Coronary artery (tissue), 2 donors: ENCODE data around the gene PCDHGB1.
A peak's percentile ranks its signal among the peaks of the same experiment; 100 is the strongest.
"Not testable (repeated sequence)": the region's sequence is repeated elsewhere in the genome, so short reads cannot be mapped to it uniquely, and the experiment has no call there.

Experiments
- DNase-seq: peaks from one replicate; pipeline ENCODE4 v3.0.0-alpha.2; 2017; ENCODE audit warnings: low spot score
- H3K27ac ChIP-seq, 2 donors: fragments of 200-600 bp; sonication (generic); one replicate each; pipeline ENCODE4 v1.5.1; 2016 to 2019
- H3K4me3 ChIP-seq: fragments of 200-600 bp; sonication (generic); 2 replicates; pipeline ENCODE4 v1.5.1; 2016; ENCODE audit warnings: mild to moderate bottlenecking, moderate library complexity
- TF ChIP-seq, protein P1 (sequence below): fragments of 200-600 bp; sonication (generic); IDR thresholded peaks from one replicate; pipeline ENCODE4 v1.5.1; 2019; ENCODE audit warnings: antibody characterized with exemption

Gene PCDHGB1

DNA sequence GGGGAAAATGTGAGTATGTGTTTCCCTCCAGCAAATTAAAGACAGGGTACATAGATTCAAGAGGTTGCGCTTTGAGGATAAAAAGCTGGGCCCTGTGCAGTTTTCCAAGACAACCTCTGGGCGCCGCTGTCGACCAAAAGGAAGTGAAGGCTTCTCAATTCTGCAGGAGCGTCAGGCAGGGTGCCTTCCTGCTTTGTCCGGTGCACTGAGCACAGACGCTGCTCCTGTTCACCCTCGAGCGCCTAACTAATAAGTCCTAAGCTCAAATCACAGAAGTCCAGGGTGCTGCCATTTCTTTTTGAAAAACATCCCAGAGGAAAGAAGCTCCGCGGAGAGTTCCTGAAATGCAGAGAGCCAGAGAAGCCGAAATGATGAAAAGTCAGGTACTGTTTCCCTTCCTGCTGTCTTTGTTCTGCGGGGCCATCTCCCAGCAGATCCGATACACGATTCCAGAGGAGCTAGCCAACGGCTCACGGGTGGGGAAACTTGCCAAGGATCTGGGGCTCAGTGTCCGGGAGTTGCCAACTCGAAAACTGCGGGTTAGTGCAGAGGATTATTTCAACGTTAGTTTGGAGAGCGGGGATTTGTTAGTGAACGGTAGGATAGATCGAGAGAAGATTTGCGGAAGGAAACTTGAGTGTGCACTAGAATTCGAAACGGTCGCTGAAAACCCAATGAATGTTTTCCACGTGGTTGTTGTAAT, at the start of gene PCDHGB1:
TSS of gene PCDHGB1 (plus strand) at position 183 of the 703 bp plus-strand sequence. CDS start at position 345, 162 bp downstream.
- no peak within 1 kb of the TSS for H3K27ac ChIP-seq
- TF ChIP-seq, protein P1, sequence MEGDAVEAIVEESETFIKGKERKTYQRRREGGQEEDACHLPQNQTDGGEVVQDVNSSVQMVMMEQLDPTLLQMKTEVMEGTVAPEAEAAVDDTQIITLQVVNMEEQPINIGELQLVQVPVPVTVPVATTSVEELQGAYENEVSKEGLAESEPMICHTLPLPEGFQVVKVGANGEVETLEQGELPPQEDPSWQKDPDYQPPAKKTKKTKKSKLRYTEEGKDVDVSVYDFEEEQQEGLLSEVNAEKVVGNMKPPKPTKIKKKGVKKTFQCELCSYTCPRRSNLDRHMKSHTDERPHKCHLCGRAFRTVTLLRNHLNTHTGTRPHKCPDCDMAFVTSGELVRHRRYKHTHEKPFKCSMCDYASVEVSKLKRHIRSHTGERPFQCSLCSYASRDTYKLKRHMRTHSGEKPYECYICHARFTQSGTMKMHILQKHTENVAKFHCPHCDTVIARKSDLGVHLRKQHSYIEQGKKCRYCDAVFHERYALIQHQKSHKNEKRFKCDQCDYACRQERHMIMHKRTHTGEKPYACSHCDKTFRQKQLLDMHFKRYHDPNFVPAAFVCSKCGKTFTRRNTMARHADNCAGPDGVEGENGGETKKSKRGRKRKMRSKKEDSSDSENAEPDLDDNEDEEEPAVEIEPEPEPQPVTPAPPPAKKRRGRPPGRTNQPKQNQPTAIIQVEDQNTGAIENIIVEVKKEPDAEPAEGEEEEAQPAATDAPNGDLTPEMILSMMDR: no peak
- peak within 1 kb of the TSS; percentile 28 for H3K4me3 ChIP-seq
- DNase-seq: no peak

DNA sequence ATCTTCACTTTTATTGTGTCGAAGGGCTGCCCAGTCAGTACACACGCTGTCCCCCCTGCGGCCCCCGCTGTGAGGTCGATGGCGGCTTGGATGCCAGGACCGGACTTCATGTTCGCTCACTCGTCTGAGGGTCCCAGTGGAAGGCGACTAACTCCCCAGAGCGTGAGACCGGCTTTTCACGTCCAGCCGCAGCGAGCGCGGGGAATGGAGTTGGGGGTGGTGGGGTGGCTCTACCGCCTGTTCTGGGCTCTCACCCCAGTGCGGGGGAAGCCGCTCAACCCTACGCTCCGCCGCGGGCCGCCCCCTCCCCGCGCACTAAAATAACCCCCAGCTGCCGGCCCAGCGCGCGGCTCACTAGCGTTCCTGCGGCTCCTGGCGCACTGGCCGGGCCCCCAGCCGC, 46.1 kb upstream of the PCDHGB1 start, which contains the start of gene SLC25A2:
TSS of gene SLC25A2 (minus strand) at position 294 of the 400 bp plus-strand sequence. CDS start at position 110, 184 bp downstream.
- TF ChIP-seq, protein P1: no peak
- Histone ChIP-seq H3K4me3 (peak within 1 kb of the TSS; percentile 40), H3K27ac (no peak within 1 kb of the TSS)
- DNase-seq: no peak

DNA sequence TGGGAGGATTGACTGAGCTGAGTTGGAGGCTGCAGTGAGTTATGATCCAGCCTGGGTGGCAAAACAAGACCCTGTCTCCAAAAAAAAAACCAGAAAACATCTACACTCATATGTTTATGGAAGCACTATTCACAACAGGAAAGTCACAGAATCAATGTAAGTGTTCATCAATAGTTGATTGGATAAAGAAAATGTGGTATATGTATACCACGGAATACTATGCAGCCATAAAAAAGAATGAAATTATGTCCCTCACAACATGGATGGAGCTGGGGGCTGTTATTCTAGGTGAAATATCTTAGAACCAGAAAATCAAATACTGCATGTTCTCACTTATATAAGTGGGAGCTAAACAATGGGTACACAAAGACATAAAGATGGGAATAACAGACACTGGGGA, 43.3 kb upstream of the PCDHGB1 start:
- Histone ChIP-seq H3K27ac (no peak overlapping the region), H3K4me3 (no peak overlapping the region)
- TF ChIP-seq, protein P1: no peak
- DNase-seq: no peak

DNA sequence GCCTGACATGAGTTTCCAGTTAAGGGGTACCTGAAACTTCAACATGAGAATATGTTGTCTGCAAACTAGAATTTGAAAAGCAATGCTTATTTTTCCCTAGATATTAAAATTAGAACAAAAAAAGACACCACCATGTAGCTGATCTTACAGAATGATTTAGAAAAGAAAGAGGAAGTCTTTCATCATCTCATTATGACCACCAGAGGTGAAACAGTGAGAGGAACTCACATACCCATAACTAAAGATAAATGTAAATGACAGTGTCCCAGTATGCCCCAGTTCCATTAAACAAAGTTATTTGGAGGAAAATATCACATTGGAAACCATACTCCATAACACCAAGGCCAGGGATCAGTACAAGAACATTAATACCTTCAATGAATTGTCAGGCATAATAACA, 36.2 kb upstream of the PCDHGB1 start:
- no peak overlapping the region for H3K27ac ChIP-seq
- no peak overlapping the region for H3K4me3 ChIP-seq
- TF ChIP-seq, protein P1: no peak
- DNase-seq: no peak

DNA sequence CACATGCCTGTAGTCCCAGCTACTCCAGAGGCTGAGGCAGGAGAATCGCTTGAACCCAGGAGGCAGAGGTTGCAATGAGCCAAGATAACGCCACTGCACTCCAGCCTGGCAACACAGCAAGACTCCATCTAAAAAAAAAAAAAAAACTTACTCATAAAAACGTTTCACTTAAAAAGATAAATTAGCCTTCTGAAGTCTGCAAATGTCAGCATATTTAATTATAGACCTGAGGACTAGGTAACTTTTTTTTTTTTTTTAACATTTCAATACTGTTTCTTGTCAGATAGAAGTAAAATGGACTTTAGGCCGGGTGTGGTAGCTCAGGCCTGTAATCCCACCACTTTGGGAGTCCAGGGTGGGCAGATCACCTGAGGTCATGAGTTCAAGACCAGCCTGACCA, 32.9 kb upstream of the PCDHGB1 start:
- DNase-seq, H3K4me3 ChIP-seq, H3K27ac ChIP-seq: not testable (repeated sequence)

DNA sequence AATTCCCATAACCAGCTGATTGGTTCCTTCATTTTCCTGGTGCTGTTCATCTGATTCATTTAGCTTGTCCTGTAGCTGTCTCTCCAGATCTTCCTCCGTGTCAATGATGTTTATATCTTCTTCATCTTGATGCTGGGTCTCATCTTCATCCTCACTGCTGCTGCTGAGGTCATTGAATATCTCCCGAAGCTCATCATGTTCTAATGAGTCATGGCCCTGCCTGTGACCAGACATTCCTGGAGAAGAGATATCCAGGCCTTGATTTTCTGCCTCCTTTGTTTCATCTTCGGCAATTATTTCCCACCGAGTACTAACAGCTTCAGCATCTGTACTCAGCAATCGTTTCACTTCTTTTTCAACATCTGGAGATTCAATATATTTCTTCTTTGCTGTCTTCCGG, 30.7 kb upstream of the PCDHGB1 start:
- DNase-seq: no peak
- Histone ChIP-seq H3K27ac (no peak overlapping the region), H3K4me3 (peak overlapping the region; percentile 86)
- TF ChIP-seq, protein P1: no peak

DNA sequence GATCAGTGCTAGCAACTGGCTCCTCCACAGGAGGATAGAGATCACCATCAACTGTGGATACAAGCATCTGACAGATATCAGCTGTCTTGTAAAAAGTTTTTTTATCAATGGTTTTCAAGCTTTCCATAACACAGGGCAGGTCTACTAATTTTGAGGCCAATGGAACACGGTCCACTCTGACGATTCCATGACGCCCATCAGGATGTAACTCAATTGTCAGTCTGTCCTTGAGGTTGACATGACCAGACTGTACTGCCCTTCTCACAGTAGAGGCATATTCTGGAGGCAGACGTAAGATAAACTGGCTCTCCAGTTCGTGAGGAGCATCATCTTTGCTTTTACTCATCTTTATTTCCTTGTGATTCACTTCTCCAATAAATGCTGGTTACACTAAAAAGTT, 30.2 kb upstream of the PCDHGB1 start:
- TF ChIP-seq, protein P1: no peak
- no peak for DNase-seq
- H3K4me3 ChIP-seq: peak overlapping the region; percentile 86
- peak overlapping the region in 1 of 2 donors; percentile 94 for H3K27ac ChIP-seq
